SKM-1 (cell line): ENCODE data around the gene GRM7.

Experiments used
- DNase-seq: peaks from one replicate; lab custom pipeline; 2025; ENCODE audit not compliant: unreplicated experiment; lab: John Stamatoyannopoulos, UW

Gene GRM7

DNA sequence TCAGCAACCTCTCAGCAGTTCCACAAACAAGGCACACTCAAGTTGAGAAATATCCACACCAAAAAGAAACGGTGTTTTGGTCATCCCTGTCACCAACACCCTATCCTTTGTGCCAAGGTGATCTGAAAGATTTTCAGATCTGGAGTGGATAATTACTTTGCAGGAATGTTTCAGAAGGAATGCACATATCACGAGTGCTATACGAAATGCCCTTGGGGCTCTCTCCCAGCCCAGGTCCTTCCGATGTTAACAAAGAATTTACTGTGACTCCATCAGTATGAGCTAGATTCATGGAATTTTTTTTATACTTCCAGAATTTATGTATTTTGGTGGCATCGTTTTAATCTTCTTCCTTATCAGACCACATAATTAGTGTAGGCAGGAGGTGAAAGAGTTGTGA is 105.0 kb downstream of the GRM7 start:
- no peak for DNase-seq

DNA sequence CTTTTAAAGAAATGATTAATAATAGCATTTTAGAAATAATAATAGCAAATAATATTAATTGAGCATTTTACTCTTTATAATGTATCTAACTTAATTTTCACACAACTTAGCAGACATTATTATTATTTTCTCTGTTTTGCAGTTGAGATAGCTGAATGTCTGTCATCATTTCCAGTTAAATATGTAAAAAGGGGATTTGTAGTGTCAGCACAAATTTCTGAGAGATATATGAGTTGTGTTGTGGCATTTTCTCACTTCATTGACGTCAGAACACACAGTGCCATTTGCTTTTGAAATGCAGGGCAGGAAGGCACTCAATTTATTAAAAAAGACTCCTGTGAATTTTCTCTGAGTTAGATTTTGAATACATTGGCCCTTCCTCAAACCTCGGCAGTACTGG is 111.0 kb downstream of the GRM7 start:
- DNase-seq, result no peak

DNA sequence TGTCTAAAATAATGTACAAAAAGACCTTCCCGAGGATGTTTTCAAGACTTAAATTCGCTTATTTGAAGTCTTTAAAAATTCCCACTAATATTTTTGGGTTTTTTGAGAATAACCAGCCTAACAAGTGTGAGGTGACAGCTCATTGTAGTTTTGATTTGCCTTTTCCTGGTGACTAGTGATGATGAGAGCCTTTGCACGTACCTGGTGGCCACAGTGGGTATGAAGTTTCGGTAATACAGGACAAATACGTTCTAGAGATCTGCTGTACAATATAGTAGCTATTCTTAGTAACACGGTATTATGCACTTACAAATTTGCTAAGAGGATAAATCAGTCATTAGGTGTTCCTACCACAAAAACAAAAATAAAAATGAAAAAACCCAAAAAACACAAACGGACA is 124.9 kb downstream of the GRM7 start:
- DNase-seq, result no peak

DNA sequence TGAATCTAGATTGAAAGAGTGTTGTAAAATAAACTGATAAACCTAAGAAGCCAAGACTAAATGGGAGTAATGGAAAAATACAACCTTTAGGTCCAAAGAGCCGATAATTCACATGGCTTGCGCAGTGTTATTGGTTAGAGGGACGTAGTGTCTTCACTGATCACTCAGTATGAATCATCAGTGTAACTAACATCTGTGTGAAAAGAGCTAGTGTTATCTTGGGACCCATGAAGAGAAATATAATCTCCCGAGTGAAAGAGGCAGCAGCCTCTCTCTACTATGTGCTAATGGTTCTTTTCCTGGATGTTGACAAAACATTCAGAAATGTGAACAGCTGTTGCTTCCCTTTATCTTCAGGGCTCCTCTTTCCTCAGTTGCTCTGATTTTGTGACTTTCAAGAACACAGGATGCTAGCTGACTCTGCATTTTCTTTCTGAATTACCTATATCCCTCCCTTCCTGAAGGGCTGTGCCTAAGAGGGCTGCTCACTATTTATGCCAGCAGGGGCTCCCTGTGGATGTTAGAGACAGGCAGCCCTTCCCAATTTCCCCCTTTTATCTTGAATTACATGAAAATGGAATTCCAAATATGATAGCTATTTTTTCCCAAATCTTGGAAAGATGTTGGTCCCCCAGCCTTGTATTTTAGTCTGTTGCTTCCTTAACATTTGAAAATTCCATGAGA is 128.8 kb downstream of the GRM7 start:
- no peak for DNase-seq

DNA sequence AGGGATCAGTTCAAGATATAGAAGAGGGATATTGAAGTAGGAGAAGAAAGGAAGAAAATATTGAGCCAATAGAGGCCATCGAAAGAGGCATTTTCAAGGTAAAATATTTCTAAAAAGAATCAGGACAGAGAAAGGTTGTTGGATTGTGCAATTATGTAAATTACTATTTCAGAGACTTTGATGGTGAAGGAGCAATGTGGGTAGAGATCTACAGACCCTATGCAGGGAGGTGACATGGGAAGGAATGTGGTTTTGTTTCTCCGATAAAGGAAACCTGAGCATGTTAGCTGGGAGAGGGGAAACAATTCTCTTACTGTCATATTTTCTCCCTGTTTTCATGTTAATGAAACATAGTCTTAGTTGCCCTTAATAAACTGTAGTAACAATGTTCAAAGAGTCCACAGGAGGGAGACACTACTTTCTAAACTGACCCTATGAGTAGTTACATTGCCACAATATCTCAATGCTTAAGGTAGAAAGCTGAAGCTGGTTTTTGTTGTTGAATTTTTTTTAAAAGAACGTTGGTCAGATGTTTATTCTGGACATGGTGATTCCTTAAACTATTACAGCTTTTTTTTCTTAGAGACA is 133.3 kb downstream of the GRM7 start:
- no peak for DNase-seq

DNA sequence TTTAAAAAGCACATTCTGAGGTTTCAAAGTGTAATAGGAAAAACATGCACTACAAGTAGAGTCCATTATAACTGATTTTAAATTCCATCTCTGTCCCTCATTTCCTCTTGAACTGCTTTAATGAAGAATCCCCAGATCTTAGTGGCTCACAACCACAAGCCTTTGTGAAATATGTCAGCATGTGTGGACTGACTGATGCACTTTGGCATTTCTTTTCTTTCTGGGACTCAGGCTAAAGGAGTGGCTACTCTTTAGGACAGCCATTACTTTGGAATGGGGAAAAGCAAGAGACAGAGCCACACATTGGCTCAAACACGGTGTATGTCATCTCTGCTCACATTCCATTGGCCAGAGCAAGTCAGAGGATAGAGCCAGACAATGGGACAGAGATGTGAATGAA is 139.6 kb downstream of the GRM7 start:
- no peak for DNase-seq

DNA sequence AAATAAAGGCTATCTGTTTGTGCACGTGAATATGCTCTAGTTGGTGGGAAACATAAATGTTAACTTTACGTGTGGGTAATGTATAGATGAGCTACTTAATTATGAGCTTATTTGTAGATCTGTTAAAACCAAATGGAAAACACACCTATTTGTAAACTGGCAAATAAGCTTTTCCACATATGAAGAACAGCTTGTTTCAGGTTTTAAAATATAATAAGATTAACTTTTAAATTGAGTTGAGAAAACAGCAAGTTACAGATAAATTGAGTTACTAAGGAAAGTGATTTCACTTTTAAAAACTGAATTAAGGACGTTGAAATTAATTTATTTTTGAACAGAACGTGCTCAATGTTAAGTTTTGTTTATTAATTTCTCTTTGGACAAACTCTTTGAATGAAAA is 140.5 kb downstream of the GRM7 start:
- DNase-seq, result no peak

DNA sequence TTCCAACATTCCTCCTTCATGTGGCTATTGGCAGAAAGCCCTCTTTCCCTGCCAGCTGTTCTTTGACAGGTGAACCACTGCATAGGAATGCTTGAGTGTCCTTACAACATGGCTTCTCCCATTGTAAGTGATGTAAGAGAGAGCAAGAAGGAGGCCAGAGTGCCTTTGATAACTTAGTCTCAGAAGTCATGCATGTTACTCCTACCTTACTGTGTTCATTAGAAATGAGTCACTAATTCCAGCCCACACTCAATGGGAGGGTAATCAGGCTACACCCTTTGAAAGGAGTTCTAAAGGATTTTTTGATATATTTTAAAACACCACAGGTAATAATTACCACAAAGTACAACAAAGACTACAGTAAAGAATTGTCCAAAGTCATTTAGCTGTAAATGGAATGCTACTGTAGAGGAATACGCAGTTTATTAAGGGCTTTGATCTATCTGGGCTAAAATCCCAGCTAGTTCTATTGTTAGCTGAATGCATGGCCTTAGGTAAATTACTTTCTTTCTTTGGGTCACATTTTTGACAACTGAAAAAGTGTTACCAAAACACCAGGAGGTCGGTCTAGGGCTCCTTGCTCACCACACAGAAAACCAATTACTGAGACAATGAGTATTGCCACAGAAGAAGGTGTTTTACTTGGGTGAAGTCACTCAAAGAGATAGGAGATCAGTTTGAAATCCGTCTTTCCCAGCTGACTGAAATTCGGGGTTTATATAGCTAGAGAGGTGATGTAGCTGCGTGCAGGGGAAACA is 154.9 kb downstream of the GRM7 start:
- DNase-seq, result no peak

DNA sequence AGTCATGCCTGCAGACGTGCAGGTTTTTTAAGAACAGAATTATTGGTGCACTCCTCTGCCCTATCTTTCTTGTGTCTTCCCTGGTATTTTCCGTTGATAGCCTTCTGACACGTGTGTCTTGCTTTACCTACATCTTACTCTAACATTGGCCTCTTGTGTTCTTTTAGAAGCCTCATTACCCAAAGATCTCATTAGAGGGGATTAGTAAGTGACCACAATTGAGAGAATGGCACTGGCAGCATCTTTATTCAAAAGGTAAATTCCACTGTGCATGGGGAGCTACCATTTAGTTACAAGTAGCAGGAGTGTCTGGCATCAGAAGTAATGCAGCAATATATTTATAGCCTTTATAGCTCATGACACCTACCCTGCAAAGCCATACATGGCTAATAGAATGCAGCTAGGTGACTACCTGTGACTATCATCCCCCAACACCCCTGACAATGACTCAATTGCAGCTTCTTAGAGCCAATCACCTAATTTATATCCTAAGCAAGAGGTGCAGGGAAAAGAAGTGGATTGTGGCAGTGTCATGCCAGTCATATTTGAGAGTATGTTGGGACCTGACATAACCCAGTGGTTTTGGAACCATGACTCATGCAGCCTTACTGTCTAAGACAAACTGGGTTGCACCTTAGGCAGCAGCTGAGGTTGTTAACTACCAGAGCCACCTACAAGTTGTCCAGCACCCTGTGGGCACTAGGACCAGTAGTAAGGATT is 164.8 kb downstream of the GRM7 start:
- no peak for DNase-seq

DNA sequence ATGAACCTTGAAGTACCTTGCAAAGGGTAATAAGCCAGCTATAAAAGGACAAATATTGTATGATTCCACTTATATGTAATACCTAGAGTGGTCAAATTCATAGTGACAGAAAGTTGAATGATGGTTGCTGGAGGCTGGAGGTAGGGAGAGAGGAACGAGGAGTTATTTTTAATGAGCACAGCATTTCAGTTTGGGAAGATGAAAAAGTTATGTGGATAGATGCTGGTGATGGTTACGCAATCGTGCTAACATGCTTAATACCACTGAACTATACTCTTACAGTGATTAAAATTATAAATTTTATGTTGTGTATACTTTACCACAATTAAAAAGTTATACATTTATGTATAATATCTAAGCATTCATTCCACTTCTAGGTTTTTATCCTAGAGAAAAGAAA is 168.6 kb downstream of the GRM7 start:
- DNase-seq, result no peak

DNA sequence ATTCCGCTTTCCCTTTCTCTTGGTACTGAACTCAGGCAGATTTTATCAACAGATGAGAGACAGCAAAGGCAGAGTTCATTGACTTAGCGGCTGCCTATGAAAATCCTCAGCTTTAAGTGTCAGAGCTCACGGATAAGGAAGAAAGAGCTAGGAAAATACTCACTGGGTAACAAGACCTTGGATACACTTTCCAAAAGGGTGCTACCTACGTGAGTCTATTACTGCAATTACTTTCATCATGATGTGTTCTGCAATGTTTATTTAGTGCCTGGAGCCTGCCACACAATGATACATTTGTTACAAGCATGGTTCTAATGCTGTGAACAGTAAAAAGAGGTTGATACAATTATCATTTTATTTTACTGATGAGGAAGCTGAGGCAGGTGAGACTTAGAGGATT is 177.5 kb downstream of the GRM7 start:
- DNase-seq, result no peak

DNA sequence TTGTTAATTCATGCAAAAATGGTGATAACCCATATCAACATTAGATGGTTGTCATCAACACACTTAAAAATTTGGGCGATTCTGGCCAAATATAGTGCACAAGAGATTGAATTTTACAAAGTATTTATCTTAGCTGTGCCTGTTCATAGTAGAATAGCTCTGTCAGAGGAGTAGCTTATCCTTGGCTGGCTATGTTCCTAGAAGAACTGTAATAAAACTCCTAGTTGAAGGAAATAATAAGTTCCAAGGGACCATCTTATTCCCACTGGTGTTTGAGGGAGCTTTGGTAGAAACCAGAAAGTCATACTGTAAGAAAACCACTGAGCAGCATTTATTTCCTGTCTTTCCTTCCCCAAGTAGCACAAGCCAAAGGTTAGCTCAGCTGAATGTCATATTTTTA is 201.8 kb downstream of the GRM7 start:
- DNase-seq, result no peak

DNA sequence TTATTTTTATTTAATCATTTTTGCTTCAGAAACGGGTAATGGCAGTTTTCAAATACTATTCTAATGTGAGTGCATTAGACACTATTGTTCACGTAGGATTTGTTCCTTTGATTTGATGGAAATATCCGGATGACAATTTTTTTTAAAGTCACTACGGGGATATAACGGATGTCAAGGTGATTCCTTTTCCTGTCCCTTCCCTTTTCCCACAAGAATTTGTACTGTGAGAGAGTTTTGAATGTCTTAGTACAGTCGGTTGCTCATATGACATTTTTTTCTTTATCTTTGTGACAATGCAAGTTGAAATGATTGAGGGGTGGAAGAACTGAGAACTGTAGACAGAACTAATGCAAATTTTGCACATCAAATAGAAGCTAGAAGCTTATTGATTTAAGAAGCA is 209.5 kb downstream of the GRM7 start:
- DNase-seq, result no peak

DNA sequence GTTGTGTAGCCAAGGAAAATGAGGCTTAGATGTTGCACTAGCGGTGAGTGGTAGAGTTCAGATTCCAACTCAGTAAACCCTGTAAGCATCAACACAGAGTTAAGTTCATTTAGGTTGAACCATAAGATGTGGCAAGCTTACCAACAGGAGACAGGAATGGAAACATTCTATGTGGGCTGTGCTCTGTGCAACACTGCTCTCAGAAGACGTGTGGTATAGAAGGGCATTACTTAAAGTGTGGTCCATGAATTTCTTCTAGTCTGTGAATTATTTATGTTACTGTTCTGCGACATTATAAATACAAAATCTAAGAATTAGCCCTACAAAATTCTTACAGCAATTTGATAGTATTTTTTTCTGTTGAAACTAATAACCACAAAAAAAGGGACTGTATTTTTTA is 213.3 kb downstream of the GRM7 start:
- DNase-seq, result no peak

DNA sequence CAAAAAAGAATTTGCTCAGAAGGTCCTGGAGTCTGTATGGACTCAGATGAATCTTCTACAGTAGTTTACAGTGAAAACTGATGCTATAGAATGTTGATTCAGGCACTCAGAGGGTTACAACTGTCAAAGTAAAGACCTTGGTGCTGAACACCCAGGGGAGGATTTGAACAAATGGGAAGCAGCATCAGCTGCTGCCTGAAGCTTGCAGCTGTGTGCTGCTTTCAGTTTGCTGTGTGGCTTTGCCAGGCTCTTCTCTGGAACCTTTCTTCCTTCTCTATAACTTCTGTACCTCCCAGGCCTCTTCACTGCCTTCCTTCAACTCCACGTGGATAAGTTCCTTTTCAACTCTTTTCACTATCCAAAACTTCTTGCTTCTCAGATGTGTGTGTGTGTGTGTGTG is 214.2 kb downstream of the GRM7 start:
- no peak for DNase-seq

DNA sequence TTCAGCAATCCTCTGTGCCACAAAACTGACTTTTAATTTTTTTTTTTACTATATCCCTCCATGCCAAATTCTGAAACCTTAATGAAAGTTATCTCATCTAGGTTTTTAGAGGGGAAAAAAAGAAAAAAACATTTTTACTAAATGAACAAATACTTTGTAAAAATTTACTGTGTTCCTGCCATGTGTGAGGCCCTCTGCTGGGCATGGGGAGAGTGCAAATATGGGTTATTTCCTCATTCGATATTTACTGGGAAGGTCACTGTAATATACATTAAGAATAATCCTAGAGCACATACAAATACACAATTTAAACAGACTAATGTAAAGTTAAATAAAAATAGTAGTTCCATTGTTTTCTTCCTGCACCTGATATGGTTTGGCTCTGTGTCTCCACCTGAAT is 215.0 kb downstream of the GRM7 start:
- no peak for DNase-seq

DNA sequence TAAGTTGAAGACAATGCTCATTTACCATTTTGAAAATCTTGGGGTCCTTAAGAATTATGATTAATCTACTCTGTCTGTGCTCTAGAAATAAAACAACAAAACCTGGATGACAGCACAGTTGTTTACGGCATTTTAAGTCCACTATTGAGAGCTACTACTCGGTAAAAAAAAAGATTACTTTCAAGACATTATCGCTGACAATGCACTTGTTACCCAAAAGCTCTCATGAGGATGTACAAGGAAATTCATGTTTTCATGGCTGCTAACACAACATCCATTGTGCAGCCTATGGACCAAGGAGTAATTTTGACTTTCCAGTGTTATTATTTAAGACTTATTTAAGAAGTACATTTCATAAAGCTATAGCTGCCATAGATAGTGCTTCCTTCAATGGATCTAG is 221.3 kb downstream of the GRM7 start:
- DNase-seq, result no peak

DNA sequence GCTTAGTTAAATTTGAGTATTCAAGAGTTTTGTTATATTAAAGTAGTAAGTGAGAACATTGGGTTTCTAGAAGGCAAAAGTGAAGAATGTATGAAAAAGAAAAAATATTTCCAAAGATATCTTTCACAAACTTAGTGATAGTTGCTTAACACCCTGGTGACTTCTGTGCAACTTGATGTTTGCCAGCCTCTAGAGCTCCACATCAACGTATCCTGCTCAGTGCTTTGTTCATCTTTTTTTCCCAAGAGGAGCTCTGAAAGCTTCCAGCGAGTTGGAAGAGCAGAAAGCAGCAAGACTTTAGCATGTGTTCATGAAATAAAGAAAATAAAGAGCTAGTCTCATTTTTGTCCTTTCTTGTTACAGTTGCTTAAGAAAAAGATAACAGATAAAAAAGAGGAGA is 225.5 kb downstream of the GRM7 start:
- no peak for DNase-seq

DNA sequence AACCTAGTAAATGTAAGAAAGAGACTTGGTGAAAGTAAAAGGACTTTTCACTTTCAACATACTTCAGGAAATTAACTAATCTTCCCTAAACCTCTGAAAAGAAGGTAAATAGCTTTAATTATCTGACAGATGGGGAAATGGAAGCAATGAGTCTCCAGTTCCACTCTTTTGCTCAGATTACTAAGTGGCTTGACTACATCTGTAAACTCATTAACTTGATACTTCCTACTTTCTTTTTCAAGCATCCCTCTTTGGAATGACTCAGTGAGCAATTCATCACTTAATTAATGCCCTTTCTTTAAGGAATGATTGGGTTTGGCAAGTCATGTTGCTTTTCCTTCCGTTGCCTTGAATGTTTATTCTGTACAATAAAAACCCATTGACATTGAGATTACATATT is 234.2 kb downstream of the GRM7 start:
- no peak for DNase-seq

DNA sequence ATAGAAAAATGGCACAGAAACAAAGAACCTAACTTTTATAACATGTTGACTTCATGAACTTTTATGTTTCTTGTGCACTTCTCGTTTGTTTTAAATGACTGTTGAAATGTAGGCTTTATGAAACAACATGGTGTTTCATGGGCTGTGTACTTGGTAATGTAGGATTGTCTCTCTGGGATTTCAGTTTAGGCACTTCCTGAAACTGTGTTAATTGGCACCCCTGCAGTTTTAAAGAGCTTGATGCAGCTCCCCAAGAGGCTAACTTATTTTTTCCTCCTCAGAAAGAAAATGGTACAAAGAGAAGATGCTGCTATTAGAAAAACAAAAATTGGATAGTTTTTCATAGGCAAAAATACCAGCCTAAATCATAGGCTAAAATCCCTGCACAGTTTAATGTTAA is 239.2 kb downstream of the GRM7 start:
- no peak for DNase-seq

DNA sequence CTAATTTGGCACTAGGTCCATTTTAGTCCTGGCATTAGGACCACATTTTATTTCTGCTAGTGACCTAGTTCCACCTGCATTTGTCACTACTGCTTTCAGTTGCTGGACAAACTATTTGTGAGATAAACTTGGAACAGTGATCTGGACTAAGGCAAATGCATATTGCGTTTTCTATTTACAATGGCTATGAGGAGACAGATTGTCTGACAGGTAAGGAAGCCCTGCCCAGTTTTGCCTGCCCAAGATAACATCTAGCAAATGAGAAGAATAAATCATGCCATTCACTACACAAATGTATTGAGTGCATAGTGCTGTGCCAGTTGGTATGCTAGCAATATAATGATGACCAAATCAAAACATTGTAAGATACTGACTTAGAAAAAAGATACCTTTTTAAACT is 245.7 kb downstream of the GRM7 start:
- DNase-seq, result no peak

DNA sequence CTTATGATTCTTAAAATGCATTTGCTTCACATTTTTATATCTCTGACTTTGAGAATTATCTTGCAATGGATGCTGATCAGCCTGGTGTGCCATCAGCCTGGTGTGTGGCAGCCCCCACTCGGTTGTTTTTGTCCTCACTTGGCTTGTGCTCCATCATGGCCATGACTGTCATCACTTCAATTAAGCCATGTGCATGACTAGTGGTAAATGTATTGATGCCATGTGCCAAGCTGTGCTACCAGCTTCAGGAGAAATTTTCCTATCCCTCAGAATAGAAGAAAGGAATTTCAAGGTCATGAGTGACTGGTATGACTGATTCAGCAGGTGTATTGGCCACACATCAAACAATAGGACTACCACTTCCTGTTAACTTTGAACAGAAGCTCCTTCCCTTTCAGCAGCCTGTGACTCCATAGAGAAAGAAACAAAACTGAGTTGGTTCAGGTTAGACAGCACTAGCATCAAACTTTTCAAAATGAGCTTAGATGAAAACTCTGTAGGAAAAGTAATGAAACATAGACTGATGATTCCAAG is 251.7 kb downstream of the GRM7 start:
- no peak for DNase-seq
